Endothelial cell of umbilical vein (primary cell): ENCODE results near the gene ADCY3. TPM values are rescaled to one million over a fixed set of nuclear protein-coding genes. Genes with fewer than 3 reads are reported as not detected.

Experiments used
- BruUV-seq: library from RNA; stranded (reverse); fragments of 400-500 nt; replicated peaks from 2 replicates; lab custom pipeline; 2021; lab: Mats Ljungman, UMichigan
- CTCF ChIA-PET: fragments of 300-600, 350-600 bp; sonication (Branson Sonifier 250); formaldehyde crosslinking; loops from one replicate; lab custom pipeline; 2021; ENCODE audit warnings: antibody characterized with exemption, inconsistent platforms; lab: Charles Lee
- POLR2A ChIA-PET: fragments of 300-600, 350-600 bp; sonication (Branson Sonifier 250); formaldehyde crosslinking; loops from one replicate; lab custom pipeline; 2021; ENCODE audit warnings: antibody characterized with exemption, inconsistent platforms; lab: Charles Lee
- DNase-seq: peaks from one replicate; pipeline ENCODE4 v3.0.0-alpha.2; 2011; ENCODE audit warnings: low read depth, low spot score
- FAIRE-seq: peaks from 2 replicates; lab custom pipeline; 2011; peaks lifted over from hg19 to GRCh38; lab: Jason Lieb, UNC
- H2AFZ ChIP-seq: 2 replicates; pipeline ENCODE4 v1.6.0; 2012; ENCODE audit warnings: low read depth, low read length, control low read depth, inconsistent platforms
- H3K27ac ChIP-seq: 2 replicates; pipeline ENCODE4 v1.5.1; 2011; ENCODE audit warnings: low read depth, mild to moderate bottlenecking, control low read depth, low read length, moderate library complexity; ENCODE audit not compliant: insufficient read depth
- H3K27me3 ChIP-seq, 2 experiments: 2 replicates each; pipeline versions ENCODE4 v1.6.0 to v1.6.1; 2011; ENCODE audit warnings: low read length in 2 of 2, mixed read lengths in 1 of 2; ENCODE audit not compliant: control insufficient read depth in 2 of 2, insufficient read depth in 2 of 2
- H3K36me3 ChIP-seq, 2 experiments: 2 replicates in 1 of 2; 3 replicates in 1 of 2; pipeline ENCODE4 v1.5.1; 2011; ENCODE audit warnings: low read length in 2 of 2, mild to moderate bottlenecking in 1 of 2, moderate library complexity in 1 of 2; ENCODE audit not compliant: control insufficient read depth in 2 of 2, insufficient read depth in 2 of 2; ENCODE audit errors: extremely low read depth in 1 of 2
- H3K4me1 ChIP-seq: 3 replicates; pipeline ENCODE4 v1.5.1; 2011; ENCODE audit warnings: mild to moderate bottlenecking, low read length; ENCODE audit not compliant: control insufficient read depth, insufficient read depth; ENCODE audit errors: extremely low read depth
- H3K4me2 ChIP-seq: 2 replicates; pipeline ENCODE4 v1.6.1; 2011; ENCODE audit warnings: low read length, control low read depth, mixed read lengths; ENCODE audit not compliant: insufficient read depth
- H3K4me3 ChIP-seq, 3 experiments: fragments of 200-600 bp in 1 of 3; sonication (generic), shearing (Covaris generic) in 1 of 3; replicated peaks in 1 of 3; 2 replicates each; pipeline ENCODE4 v1.5.1; 2011 to 2016; ENCODE audit warnings: control low read depth in 3 of 3, low read length in 3 of 3, mild to moderate bottlenecking in 2 of 3, inconsistent platforms in 1 of 3, low read depth in 1 of 3, moderate library complexity in 1 of 3; ENCODE audit not compliant: insufficient read depth in 1 of 3
- H3K79me2 ChIP-seq: 2 replicates; pipeline ENCODE4 v1.6.0; 2012; ENCODE audit warnings: low read length, inconsistent platforms; ENCODE audit not compliant: control insufficient read depth, insufficient read depth
- H3K9ac ChIP-seq: replicated peaks from 2 replicates; pipeline ENCODE3; 2011; ENCODE audit warnings: low read length, control low read depth; ENCODE audit not compliant: insufficient read depth; ENCODE audit errors: extremely low read depth
- H3K9me1 ChIP-seq: replicated peaks from 3 replicates; pipeline ENCODE4 v1.6.0; 2011; ENCODE audit warnings: mild to moderate bottlenecking, low read length; ENCODE audit not compliant: control insufficient read depth, insufficient read depth; ENCODE audit errors: extremely low read depth
- H3K9me3 ChIP-seq: replicated peaks from 2 replicates; pipeline ENCODE4 v1.5.1; 2012; ENCODE audit warnings: low read length, inconsistent platforms; ENCODE audit not compliant: control insufficient read depth, insufficient read depth
- H4K20me1 ChIP-seq: replicated peaks from 2 replicates; pipeline ENCODE3; 2011; ENCODE audit warnings: mild to moderate bottlenecking, low read length; ENCODE audit not compliant: control insufficient read depth, insufficient read depth; ENCODE audit errors: extremely low read depth
- EZH2 ChIP-seq: IDR thresholded peaks from 2 replicates; pipeline ENCODE4 v1.6.1; 2012; ENCODE audit warnings: borderline replicate concordance, low read depth, mild to moderate bottlenecking, moderate library complexity, low read length, inconsistent platforms; ENCODE audit not compliant: severe bottlenecking
- FOS ChIP-seq: IDR thresholded peaks from 2 replicates; pipeline ENCODE4 v1.6.1; 2011; ENCODE audit warnings: mild to moderate bottlenecking, low read length, moderate library complexity, borderline replicate concordance; ENCODE audit not compliant: insufficient read depth
- GATA2 ChIP-seq: IDR thresholded peaks from 2 replicates; pipeline ENCODE4 v1.7.0; 2011; ENCODE audit warnings: low read depth, mild to moderate bottlenecking, moderate library complexity, mixed read lengths, low read length; ENCODE audit not compliant: insufficient read length, insufficient read depth
- JUN ChIP-seq: IDR thresholded peaks from 2 replicates; pipeline ENCODE4 v1.6.1; 2011; ENCODE audit warnings: borderline replicate concordance, low read depth; ENCODE audit not compliant: insufficient read length, insufficient read depth
- MYC ChIP-seq: IDR thresholded peaks from one replicate; pipeline ENCODE4 v1.6.1; 2011; ENCODE audit warnings: mild to moderate bottlenecking, low read depth, low read length
- POLR2A ChIP-seq: IDR thresholded peaks from 2 replicates; pipeline ENCODE4 v1.6.1; 2012; ENCODE audit warnings: low read depth, mild to moderate bottlenecking, control low read depth, low read length
- POLR2AphosphoS5 ChIP-seq: IDR thresholded peaks from 2 replicates; pipeline ENCODE4 v1.6.1; 2012; ENCODE audit warnings: low read depth, mild to moderate bottlenecking, control low read depth, low read length, moderate library complexity; ENCODE audit not compliant: insufficient read depth
- dilution Hi-C: fragments of 300-500 bp; cut with MboI; formaldehyde crosslinking; loops from one replicate; pipeline ENCODE4 v1.15.0; 2019; ENCODE audit warnings: low sequenced_read_pairs; ENCODE audit not compliant: extremely low pct_ligation_motif_present
- intact Hi-C: fragments of 100-400 bp; cut with micrococcal nuclease; formaldehyde crosslinking; loops from one replicate; pipeline ENCODE4 v1.10.0; 2022
- polyA plus RNA-seq, 4 experiments: library from polyadenylated mRNA; depleted of rRNA in 3 of 4; stranded (reverse) in 3 of 4; unstranded in 1 of 4; fragments of >200 nt; gene quantifications; 2 replicates each; pipeline versions ENCODE4 v1.2.1 to v1.2.3, GENCODE V29; 2011 to 2012; ENCODE audit warnings: missing spikeins in 1 of 4
- total RNA-seq: library from RNA; stranded (reverse); gene quantifications from 2 replicates; pipeline ENCODE4 v1.2.3, GENCODE V29; 2021
- TF ChIP-seq, protein P1 (sequence below), 2 donors: IDR thresholded peaks; 1 replicate in 1 of 2; 2 replicates in 1 of 2; pipeline ENCODE4 v1.5.1; 2011; ENCODE audit warnings: low read length in 2 of 2, mild to moderate bottlenecking in 2 of 2, moderate library complexity in 2 of 2, control low read depth in 1 of 2, inconsistent platforms in 1 of 2, low read depth in 1 of 2; ENCODE audit not compliant: insufficient read depth in 1 of 2; ENCODE audit errors: extremely low read depth in 1 of 2

The ADCY3 gene
- total and polyA plus RNA-seq, 2 donors (not counting 3 experiments of a cell fraction or from before 2014, with no cell fraction given): 54.0 to 61.3 TPM

DNA sequence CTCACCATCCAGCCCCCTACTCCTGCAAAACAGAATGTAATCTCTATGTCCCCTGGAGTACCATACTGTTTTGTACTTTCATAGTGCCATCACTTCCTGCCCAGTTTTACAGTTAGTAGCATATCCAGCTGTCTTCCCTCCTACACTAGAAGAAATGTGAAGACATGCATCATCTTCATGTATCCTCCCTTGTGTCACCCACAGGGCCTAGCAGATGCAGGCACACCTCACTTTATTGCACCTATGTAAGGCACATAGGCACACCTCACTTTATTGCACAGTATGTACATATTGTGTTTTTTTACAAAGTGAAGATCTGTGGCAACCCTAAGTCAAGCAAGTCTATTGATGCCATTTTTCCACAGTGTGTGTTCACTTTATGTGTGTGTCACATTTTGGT, 39.7 kb upstream of the ADCY3 start:
- no peak overlapping the region for H3K27ac ChIP-seq
- no peaks in the 10 kb centered on the region for H4K20me1 ChIP-seq
- no peak overlapping the region for H2AFZ ChIP-seq
- ChIA-PET CTCF (interaction anchor here (1.3 kb wide), 1 partner anchor 10 kb away, joined by 3 read pairs; no protein-coding TSS in a partner anchor), POLR2A (no interaction called here)
- BruUV-seq: no TSS peak
- no peak overlapping the region for H3K9ac ChIP-seq
- H3K79me2 ChIP-seq: no peaks in the 10 kb centered on the region
- no peaks in the 10 kb centered on the region for H3K9me3 ChIP-seq
- no peak overlapping the region for H3K4me2 ChIP-seq
- H3K36me3 ChIP-seq: peaks cover 2 to 6% of the 10 kb centered on the region in 2 experiments
- DNase-seq: no peak
- intact Hi-C loops: no loop called here
- no peaks in the 10 kb centered on the region for H3K27me3 ChIP-seq
- dilution Hi-C loops: no loop called here
- no peak for FAIRE-seq
- no peaks in the 10 kb centered on the region for H3K4me1 ChIP-seq
- H3K9me1 ChIP-seq: no peaks in the 10 kb centered on the region
- TF ChIP-seq POLR2A: no peak
- TF ChIP-seq, protein P1, sequence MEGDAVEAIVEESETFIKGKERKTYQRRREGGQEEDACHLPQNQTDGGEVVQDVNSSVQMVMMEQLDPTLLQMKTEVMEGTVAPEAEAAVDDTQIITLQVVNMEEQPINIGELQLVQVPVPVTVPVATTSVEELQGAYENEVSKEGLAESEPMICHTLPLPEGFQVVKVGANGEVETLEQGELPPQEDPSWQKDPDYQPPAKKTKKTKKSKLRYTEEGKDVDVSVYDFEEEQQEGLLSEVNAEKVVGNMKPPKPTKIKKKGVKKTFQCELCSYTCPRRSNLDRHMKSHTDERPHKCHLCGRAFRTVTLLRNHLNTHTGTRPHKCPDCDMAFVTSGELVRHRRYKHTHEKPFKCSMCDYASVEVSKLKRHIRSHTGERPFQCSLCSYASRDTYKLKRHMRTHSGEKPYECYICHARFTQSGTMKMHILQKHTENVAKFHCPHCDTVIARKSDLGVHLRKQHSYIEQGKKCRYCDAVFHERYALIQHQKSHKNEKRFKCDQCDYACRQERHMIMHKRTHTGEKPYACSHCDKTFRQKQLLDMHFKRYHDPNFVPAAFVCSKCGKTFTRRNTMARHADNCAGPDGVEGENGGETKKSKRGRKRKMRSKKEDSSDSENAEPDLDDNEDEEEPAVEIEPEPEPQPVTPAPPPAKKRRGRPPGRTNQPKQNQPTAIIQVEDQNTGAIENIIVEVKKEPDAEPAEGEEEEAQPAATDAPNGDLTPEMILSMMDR (IDR thresholded peaks at IDR 0.05; ENCODE audit: extremely low read depth in 1 of 2, insufficient read depth in 1 of 2, low read depth in 1 of 2, low read length in 2 of 2): no peak
- no peak for TF ChIP-seq JUN
- TF ChIP-seq MYC: no peak
- no peak for TF ChIP-seq POLR2AphosphoS5
- no peak for TF ChIP-seq GATA2
- no peak for TF ChIP-seq FOS
- TF ChIP-seq EZH2: no peak
- H3K4me3 ChIP-seq: no peak overlapping the region
